Measurements from ENCODE around the gene FNIP2. TPM values are rescaled to one million over a fixed set of nuclear protein-coding genes. Genes with fewer than 3 reads are reported as not detected.

The FNIP2 gene
- total and polyA plus RNA-seq, 2 donors (not counting 1 experiment from before 2014, with no cell fraction given), result 0.03 to 0.17 TPM

DNA sequence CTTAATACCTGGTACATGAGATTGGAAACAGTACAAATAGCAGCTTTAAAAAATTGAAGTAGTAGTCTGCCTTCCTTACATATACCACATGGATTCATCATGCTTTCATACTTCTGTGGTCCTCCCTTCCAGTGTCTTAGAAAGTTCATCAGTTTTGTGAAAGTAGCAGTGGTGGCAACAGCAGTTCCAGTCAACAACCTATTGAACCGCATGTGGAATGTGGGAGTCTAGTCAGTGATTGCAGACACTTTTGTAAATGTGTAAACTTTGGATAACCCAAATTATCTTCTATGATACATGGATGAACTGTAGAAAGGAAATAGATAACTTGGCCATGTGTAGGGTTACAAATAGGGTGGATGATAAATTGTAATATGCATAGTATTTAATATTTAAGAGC lies 34.1 kb downstream of the FNIP2 start:
- Mint-ChIP-seq H3K4me1 (no peaks in the 10 kb centered on the region), H3K27me3 (peaks cover 82% of the 10 kb centered on the region), H3K27ac (no peak overlapping the region), H3K4me3 (no peak overlapping the region), H3K9me3 (ENCODE audit: insufficient read depth) (no peaks in the 10 kb centered on the region)
- H4K20me1 ChIP-seq (ENCODE audit: control insufficient read depth, insufficient read depth, low read length, poor library complexity, severe bottlenecking), result no peaks in the 10 kb centered on the region
- DNase-seq, result no peak
- ChIA-PET CTCF (no interaction called here), POLR2A (no interaction called here)
- H3K79me2 ChIP-seq (ENCODE audit: control insufficient read depth, insufficient read depth, low read length), result no peaks in the 10 kb centered on the region
- H3K9me3 ChIP-seq (ENCODE audit: control extremely low read depth in 1 of 3, control insufficient read depth in 2 of 3, insufficient read depth in 1 of 3, low read length in 2 of 3), result peaks cover 0 to 2% (median 0%) of the 10 kb centered on the region in 3 donors
- no peak overlapping the region for H2AFZ ChIP-seq (ENCODE audit: insufficient read depth, low read depth, low read length, poor library complexity, severe bottlenecking)
- H3K27me3 ChIP-seq (replicated peaks in 1 of 4; ENCODE audit: control extremely low read depth in 1 of 4, control insufficient read depth in 3 of 4, insufficient read depth in 4 of 4, low read length in 3 of 4), result peaks cover 8 to 79% (median 68%) of the 10 kb centered on the region in 4 experiments
- ATAC-seq (ENCODE audit: low read depth), result no peak
- H3K4me1 ChIP-seq (ENCODE audit: control insufficient read depth in 2 of 2, insufficient read depth in 2 of 2, low read length in 2 of 2), result peaks cover 0 to 5% of the 10 kb centered on the region in 2 donors
- WGBS (ENCODE audit: insufficient coverage), result no CpG with 5 or more reads among the region's 1 CpG
- no peak overlapping the region for H3K4me2 ChIP-seq (replicated peaks; ENCODE audit: low read depth, low read length, poor library complexity, severe bottlenecking)
- intact Hi-C loops (cut with micrococcal nuclease), result no loop called here
- H3K9ac ChIP-seq (ENCODE audit: low read length), result no peak overlapping the region
- TF ChIP-seq, protein P1, sequence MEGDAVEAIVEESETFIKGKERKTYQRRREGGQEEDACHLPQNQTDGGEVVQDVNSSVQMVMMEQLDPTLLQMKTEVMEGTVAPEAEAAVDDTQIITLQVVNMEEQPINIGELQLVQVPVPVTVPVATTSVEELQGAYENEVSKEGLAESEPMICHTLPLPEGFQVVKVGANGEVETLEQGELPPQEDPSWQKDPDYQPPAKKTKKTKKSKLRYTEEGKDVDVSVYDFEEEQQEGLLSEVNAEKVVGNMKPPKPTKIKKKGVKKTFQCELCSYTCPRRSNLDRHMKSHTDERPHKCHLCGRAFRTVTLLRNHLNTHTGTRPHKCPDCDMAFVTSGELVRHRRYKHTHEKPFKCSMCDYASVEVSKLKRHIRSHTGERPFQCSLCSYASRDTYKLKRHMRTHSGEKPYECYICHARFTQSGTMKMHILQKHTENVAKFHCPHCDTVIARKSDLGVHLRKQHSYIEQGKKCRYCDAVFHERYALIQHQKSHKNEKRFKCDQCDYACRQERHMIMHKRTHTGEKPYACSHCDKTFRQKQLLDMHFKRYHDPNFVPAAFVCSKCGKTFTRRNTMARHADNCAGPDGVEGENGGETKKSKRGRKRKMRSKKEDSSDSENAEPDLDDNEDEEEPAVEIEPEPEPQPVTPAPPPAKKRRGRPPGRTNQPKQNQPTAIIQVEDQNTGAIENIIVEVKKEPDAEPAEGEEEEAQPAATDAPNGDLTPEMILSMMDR (IDR thresholded peaks at IDR 0.05), result no peak
- no peak for TF ChIP-seq EZH2 (IDR thresholded peaks at IDR 0.05; ENCODE audit: borderline replicate concordance, insufficient read depth, low read depth, low read length, poor library complexity, severe bottlenecking)
- H3K36me3 ChIP-seq (replicated peaks in 1 of 2; ENCODE audit: control extremely low read depth in 1 of 2, control insufficient read depth in 1 of 2, extremely low read depth in 1 of 2, insufficient read depth in 2 of 2, low read length in 1 of 2), result no peaks in the 10 kb centered on the region
- no peak overlapping the region for H3K27ac ChIP-seq (ENCODE audit: low read length in 2 of 2)
- H3K4me3 ChIP-seq (ENCODE audit: control extremely low read depth in 1 of 5, extremely low read depth in 1 of 5, insufficient read depth in 1 of 5, low read depth in 2 of 5, low read length in 4 of 5), result no peak overlapping the region

DNA sequence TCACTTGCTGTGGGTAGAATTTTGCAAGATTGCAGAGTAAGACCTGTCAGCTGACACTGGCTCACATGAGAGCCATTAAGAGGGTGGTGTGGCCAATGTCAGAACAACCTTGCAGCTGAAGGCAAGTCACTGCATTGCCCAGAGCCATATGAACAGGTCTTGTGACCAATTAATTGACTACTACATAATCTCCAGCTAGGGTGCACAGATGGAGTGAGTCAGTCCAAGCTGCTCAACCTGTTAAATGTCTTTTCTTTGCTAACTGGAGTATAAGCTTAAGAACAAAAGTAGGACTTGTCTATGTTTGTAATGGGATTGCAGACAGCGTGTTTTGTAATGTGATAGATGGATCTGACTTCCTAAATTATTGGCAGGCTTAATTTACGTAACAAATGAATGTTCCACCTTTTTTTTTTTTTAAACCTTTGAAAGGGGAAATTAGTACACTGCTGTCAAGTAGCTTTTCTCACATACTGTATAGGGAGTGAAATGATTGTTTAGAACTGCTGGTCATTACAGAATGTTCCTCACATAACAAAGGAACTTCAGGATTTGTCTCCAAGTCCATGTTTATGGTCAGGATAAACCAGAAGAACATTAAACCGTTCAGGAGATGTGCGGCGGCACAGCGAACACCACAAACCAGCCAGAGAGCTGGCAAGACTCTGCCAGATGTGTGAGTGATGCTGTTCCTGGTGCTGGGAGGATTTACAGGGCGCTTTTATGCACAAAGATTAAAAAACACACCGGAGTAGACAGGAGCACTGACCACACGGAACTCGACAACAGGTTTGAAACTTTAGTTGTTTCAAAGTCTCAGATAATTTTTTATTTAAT lies 37.0 kb downstream of the FNIP2 start:
- Mint-ChIP-seq H3K9me3 (ENCODE audit: insufficient read depth) (no peaks in the 10 kb centered on the region), H3K27me3 (peaks cover 85% of the 10 kb centered on the region), H3K4me3 (no peak overlapping the region), H3K4me1 (peaks cover 15% of the 10 kb centered on the region), H3K27ac (no peak overlapping the region)
- H3K4me1 ChIP-seq (ENCODE audit: control insufficient read depth in 2 of 2, insufficient read depth in 2 of 2, low read length in 2 of 2), result peaks cover 11 to 19% of the 10 kb centered on the region in 2 donors
- H3K9ac ChIP-seq (ENCODE audit: low read length), result no peak overlapping the region
- no peak overlapping the region for H2AFZ ChIP-seq (ENCODE audit: insufficient read depth, low read depth, low read length, poor library complexity, severe bottlenecking)
- H3K4me3 ChIP-seq (ENCODE audit: control extremely low read depth in 1 of 5, extremely low read depth in 1 of 5, insufficient read depth in 1 of 5, low read depth in 2 of 5, low read length in 4 of 5), result no peak overlapping the region
- intact Hi-C loops (cut with micrococcal nuclease), result loop anchor here (5.0 kb wide), 1 partner anchor 39 kb away; the partner anchor contains the start of gene FNIP2
- POLR2A ChIA-PET, result interaction anchor here (0.7 kb wide), 2 partner anchors 9 to 39 kb away, joined by 4 to 6 read pairs; no protein-coding TSS in a partner anchor
- peaks cover 0 to 6% (median 0%) of the 10 kb centered on the region in 3 donors for H3K9me3 ChIP-seq (ENCODE audit: control extremely low read depth in 1 of 3, control insufficient read depth in 2 of 3, insufficient read depth in 1 of 3, low read length in 2 of 3)
- H3K4me2 ChIP-seq (replicated peaks; ENCODE audit: low read depth, low read length, poor library complexity, severe bottlenecking), result no peak overlapping the region
- H3K27me3 ChIP-seq (replicated peaks in 1 of 4; ENCODE audit: control extremely low read depth in 1 of 4, control insufficient read depth in 3 of 4, insufficient read depth in 4 of 4, low read length in 3 of 4), result peaks cover 6 to 83% (median 79%) of the 10 kb centered on the region in 4 experiments
- whole genome bisulfite sequencing (ENCODE audit: insufficient coverage), result 94% methylated on average over 7 of the region's 10 CpGs
- ATAC-seq (ENCODE audit: low read depth), result no peak
- no peaks in the 10 kb centered on the region for H3K36me3 ChIP-seq (replicated peaks in 1 of 2; ENCODE audit: control extremely low read depth in 1 of 2, control insufficient read depth in 1 of 2, extremely low read depth in 1 of 2, insufficient read depth in 2 of 2, low read length in 1 of 2)
- no peak for DNase-seq
- H3K79me2 ChIP-seq (ENCODE audit: control insufficient read depth, insufficient read depth, low read length), result no peaks in the 10 kb centered on the region
- CTCF ChIA-PET, result interaction anchor here (0.7 kb wide), 1 partner anchor 197 kb away, joined by 4 read pairs; no protein-coding TSS in a partner anchor
- TF ChIP-seq, protein P1 (IDR thresholded peaks at IDR 0.05), result no peak
- no peak for TF ChIP-seq EZH2 (IDR thresholded peaks at IDR 0.05; ENCODE audit: borderline replicate concordance, insufficient read depth, low read depth, low read length, poor library complexity, severe bottlenecking)
- no peak overlapping the region for H3K27ac ChIP-seq (ENCODE audit: low read length in 2 of 2)
- H4K20me1 ChIP-seq (ENCODE audit: control insufficient read depth, insufficient read depth, low read length, poor library complexity, severe bottlenecking), result no peaks in the 10 kb centered on the region
